Measurements from ENCODE around the gene PTCHD1.

GRCh38 chrX:23386260-23386659 is 51.6 kb downstream of the PTCHD1 start:
- TF ChIP-seq REST (IDR thresholded peaks at IDR 0.05; ENCODE audit: low read depth, low read length) (no peak), MXI1 (IDR thresholded peaks at IDR 0.05; ENCODE audit: low read depth, low read length) (no peak), SIN3A (IDR thresholded peaks at IDR 0.05; ENCODE audit: borderline replicate concordance, low read depth, low read length) (no peak), CTCF (IDR thresholded peaks at IDR 0.05) (no peak)

All from SK-N-SH (cell line).